T follicular helper cell (primary cell): ENCODE results near the gene PLEKHN1.

Source experiments
- DNase-seq: peaks from one replicate; pipeline ENCODE4 v3.0.0-alpha.2; 2020; ENCODE audit warnings: low read depth

Gene PLEKHN1

GRCh38 chr1:1024149-1024770 lies 58.0 kb downstream of the PLEKHN1 start:
- DNase-seq: no peak

GRCh38 chr1:1024771-1025699 lies 58.8 kb downstream of the PLEKHN1 start:
- DNase-seq: no peak
